DOHH2 (cell line): Measurements from ENCODE around the gene DACT1.

Experiments used
- H3F3A ChIP-seq: fragments of 200-600 bp; sonication (generic), shearing (Covaris generic); 2 replicates; pipeline ENCODE4 v1.6.0; 2016; ENCODE audit warnings: antibody characterized with exemption, mild to moderate bottlenecking; ENCODE audit not compliant: control insufficient read depth, insufficient read depth
- H3K27ac ChIP-seq: fragments of 200-600 bp; sonication (generic); 2 replicates; pipeline ENCODE4 v1.5.1; 2014; ENCODE audit warnings: low read depth, mild to moderate bottlenecking, low read length, moderate library complexity
- H3K27me3 ChIP-seq: fragments of 200-600 bp; sonication (generic); 2 replicates; pipeline ENCODE4 v1.6.1; 2014; ENCODE audit warnings: mild to moderate bottlenecking, low read length, mixed read lengths; ENCODE audit not compliant: control insufficient read depth
- H3K36me3 ChIP-seq: fragments of 200-600 bp; sonication (generic); 2 replicates; pipeline ENCODE4 v1.6.1; 2014; ENCODE audit warnings: mild to moderate bottlenecking, low read length, moderate library complexity, mixed read lengths; ENCODE audit not compliant: control insufficient read depth
- H3K4me1 ChIP-seq: fragments of 200-600 bp; sonication (generic); 2 replicates; pipeline ENCODE4 v1.6.1; 2014; ENCODE audit warnings: mild to moderate bottlenecking, low read length, mixed read lengths; ENCODE audit not compliant: control insufficient read depth
- H3K4me2 ChIP-seq: fragments of 200-600 bp; sonication (generic); 2 replicates; pipeline ENCODE4 v1.6.0; 2014; ENCODE audit warnings: mild to moderate bottlenecking, low read length, moderate library complexity
- H3K4me3 ChIP-seq: fragments of 200-600 bp; sonication (generic); 2 replicates; pipeline ENCODE4 v1.5.1; 2014; ENCODE audit warnings: mild to moderate bottlenecking, low read length, mixed read lengths
- H3K79me2 ChIP-seq: fragments of 200-600 bp; sonication (generic); 2 replicates; pipeline ENCODE4 v1.6.1; 2014; ENCODE audit warnings: mild to moderate bottlenecking, low read length, mixed read lengths; ENCODE audit not compliant: control insufficient read depth
- H3K9me2 ChIP-seq: fragments of 200-600 bp; sonication (generic); replicated peaks from 2 replicates; pipeline ENCODE4 v1.6.1; 2014; ENCODE audit warnings: mild to moderate bottlenecking, low read length, mixed read lengths; ENCODE audit not compliant: control insufficient read depth
- H3K9me3 ChIP-seq: fragments of 200-600 bp; sonication (generic); 2 replicates; pipeline ENCODE4 v1.6.1; 2014; ENCODE audit warnings: antibody characterized with exemption, low read length, mixed read lengths; ENCODE audit not compliant: control insufficient read depth, insufficient read depth
- H4K20me1 ChIP-seq: fragments of 200-600 bp; sonication (generic); 2 replicates; pipeline ENCODE4 v1.6.0; 2014; ENCODE audit warnings: low read depth, mild to moderate bottlenecking, antibody characterized with exemption, low read length, moderate library complexity; ENCODE audit not compliant: control insufficient read depth, insufficient read depth
- CTCF ChIP-seq: fragments of 200-600 bp; sonication (generic); IDR thresholded peaks from one replicate; pipeline ENCODE4 v1.5.1; 2014; ENCODE audit warnings: antibody characterized with exemption, mild to moderate bottlenecking, low read depth, low read length; ENCODE audit not compliant: poor library complexity, severe bottlenecking
- EZH2phosphoT487 ChIP-seq: fragments of 200-600 bp; sonication (generic); IDR thresholded peaks from 2 replicates; pipeline ENCODE4 v1.6.1; 2017; ENCODE audit warnings: borderline replicate concordance, mild to moderate bottlenecking, antibody characterized with exemption, low read length, moderate library complexity, mixed read lengths

Gene DACT1

GRCh38 chr14:58638231-58639197 is 752 bp downstream of the DACT1 start:
- H3K4me2 ChIP-seq, result peak overlapping the region; percentile 45
- no peaks in the 10 kb centered on the region for H3K36me3 ChIP-seq
- peaks cover 14% of the 10 kb centered on the region for H3K4me1 ChIP-seq
- peak overlapping the region; percentile 59 for H3K4me3 ChIP-seq
- no peaks in the 10 kb centered on the region for H3K9me2 ChIP-seq
- H4K20me1 ChIP-seq, result no peaks in the 10 kb centered on the region
- TF ChIP-seq CTCF (no peak), EZH2phosphoT487 (0 out of 2 replicates have a peak, but pooled peaks have one; percentile 58)
- no peak overlapping the region for H3K27ac ChIP-seq
- no peaks in the 10 kb centered on the region for H3K79me2 ChIP-seq
- H3F3A ChIP-seq, result no peaks in the 10 kb centered on the region
- peaks cover 63% of the 10 kb centered on the region for H3K27me3 ChIP-seq
- no peaks in the 10 kb centered on the region for H3K9me3 ChIP-seq

GRCh38 chr14:58639198-58639565 is 1.4 kb downstream of the DACT1 start:
- H3K79me2 ChIP-seq, result no peaks in the 10 kb centered on the region
- H3K9me2 ChIP-seq, result no peaks in the 10 kb centered on the region
- no peak overlapping the region for H3K4me3 ChIP-seq
- peaks cover 63% of the 10 kb centered on the region for H3K27me3 ChIP-seq
- no peaks in the 10 kb centered on the region for H3F3A ChIP-seq
- no peaks in the 10 kb centered on the region for H4K20me1 ChIP-seq
- no peak overlapping the region for H3K4me2 ChIP-seq
- H3K4me1 ChIP-seq, result peaks cover 14% of the 10 kb centered on the region
- H3K36me3 ChIP-seq, result no peaks in the 10 kb centered on the region
- TF ChIP-seq EZH2phosphoT487 (no peak), CTCF (no peak)
- H3K9me3 ChIP-seq, result no peaks in the 10 kb centered on the region
- no peak overlapping the region for H3K27ac ChIP-seq

- Histone ChIP-seq H3K4me2 (no peak overlapping the region), H3K27me3 (peaks cover 56% of the 10 kb centered on the region), H3K9me2 (no peaks in the 10 kb centered on the region), H3K36me3 (no peaks in the 10 kb centered on the region), H3K79me2 (no peaks in the 10 kb centered on the region), H3K9me3 (no peaks in the 10 kb centered on the region), H3F3A (no peaks in the 10 kb centered on the region), H3K27ac (no peak overlapping the region), H3K4me3 (no peak overlapping the region), H4K20me1 (no peaks in the 10 kb centered on the region), H3K4me1 (peaks cover 14% of the 10 kb centered on the region)
- no peak for TF ChIP-seq EZH2phosphoT487
- peak; percentile 47 for TF ChIP-seq CTCF
These were observed 2.2 kb downstream of the DACT1 start for GRCh38 chr14:58639842-58640484.
